GM18867 (cell line): ENCODE data around the gene PPP2R2B.

Source experiments
- ATAC-seq: cut with Tn5 transposase; IDR thresholded peaks from one replicate; pipeline ENCODE4 v1.9.1; 2021; ENCODE audit warnings: mild to moderate bottlenecking, moderate library complexity; ENCODE audit not compliant: unreplicated experiment

PPP2R2B gene

GRCh38 chr5:146878476-146879172 is at the start of gene PPP2R2B:
PPP2R2B (minus strand) TSS chr5:146878757.
- ATAC-seq = peak; percentile 69

DNA sequence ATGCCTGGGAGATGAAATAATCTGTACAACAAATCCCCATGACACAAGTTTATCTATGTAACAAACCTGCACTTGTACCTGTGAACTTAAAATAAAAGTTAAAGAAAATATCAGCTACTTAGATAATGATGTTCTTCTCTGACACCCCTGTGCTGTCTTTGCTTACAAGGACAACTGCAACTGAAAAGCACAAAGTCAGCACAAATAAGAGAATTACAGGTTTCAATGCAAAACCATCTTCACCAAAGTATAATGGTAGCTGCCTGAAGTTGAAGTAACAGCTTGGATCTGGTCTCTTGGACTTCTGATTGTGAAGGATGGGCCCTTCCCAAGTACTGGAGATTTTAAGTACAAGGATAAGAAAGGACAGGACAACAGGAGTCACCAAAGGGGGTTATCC is 45.6 kb upstream of the PPP2R2B start:
- ATAC-seq = no peak

DNA sequence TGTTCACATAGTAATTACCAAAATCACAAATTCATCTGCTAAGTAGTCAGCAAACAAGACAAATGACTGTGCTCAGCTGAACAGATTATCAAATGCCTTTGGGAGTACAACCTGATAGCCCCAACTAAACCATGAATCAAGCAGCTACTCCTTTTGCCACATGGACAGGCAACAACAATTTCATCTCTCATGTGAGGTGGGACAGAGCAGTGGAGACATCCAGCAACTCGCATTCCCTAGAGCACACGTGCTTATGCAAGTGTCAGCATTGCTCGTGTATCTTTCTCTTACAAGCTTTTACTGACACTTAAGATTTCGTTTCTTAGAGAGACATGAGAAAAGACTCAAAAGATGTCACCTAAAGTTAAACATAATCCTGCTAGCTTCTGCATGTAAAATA is 42.7 kb upstream of the PPP2R2B start:
- ATAC-seq = no peak

DNA sequence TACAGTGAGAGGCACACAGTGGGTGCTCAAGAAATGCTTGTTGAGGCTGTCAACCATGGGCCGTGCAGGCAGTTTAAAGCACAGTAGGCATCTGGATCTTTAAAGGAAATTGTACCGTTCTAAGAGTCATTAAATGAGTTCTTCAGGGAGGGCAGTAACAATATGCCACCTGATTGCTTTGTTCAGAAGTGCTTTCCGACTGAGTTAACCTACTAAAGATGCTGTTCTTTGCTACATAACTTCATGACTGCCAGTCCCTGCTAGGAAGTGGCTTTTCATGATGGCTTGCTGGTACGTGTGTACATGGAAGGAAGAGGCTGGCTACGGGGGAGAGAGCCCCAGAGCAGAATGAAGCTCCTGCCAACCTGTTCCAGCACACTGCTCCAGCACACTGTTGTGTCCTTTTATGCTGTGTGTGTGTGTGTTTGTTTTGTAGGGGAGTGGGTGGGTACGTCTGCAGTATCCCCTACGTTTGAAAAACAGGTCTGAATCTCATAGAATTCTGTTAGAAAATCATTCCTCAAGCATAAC is 41.9 kb upstream of the PPP2R2B start:
- ATAC-seq = no peak

DNA sequence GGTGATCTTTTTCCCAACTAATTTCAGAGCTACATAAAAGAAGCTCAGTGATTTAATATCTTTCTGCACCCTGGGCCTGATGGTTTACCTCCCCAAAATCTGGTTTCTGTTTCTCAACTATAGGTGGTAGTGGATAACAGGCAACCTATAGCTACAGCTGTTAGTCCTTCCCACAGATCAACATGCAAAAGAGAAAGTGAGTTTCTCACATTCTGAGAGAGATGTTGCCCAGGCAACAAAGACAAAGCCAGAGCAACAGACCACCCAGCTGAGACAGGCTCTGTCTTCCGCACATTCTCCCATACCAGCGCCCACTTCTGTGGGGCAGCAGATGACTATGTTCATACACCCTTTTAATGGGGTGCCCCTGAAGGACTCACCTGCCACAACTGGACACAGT is 40.7 kb upstream of the PPP2R2B start:
- no peak for ATAC-seq

DNA sequence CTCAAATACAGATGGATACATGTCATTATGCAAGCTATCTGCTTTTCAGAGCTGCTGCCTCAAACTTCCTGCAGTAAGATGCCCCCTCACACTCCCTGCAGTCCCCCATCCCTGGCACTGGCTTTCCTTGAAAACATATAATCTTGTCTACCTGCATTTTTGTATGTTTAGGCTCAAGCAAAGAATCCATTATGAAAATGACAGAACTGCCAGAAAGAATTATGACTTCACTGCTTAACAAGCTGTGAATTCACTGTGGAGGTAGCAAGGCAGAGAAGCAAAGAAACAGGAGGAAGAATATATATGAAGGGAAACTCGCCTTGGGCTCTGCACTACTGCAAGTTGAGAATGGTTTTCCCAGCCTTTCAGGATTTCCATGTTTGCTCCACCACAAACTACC is 39.4 kb upstream of the PPP2R2B start:
- no peak for ATAC-seq

GRCh38 chr5:146912874-146913273 is 34.3 kb upstream of the PPP2R2B start:
- ATAC-seq = no peak

DNA sequence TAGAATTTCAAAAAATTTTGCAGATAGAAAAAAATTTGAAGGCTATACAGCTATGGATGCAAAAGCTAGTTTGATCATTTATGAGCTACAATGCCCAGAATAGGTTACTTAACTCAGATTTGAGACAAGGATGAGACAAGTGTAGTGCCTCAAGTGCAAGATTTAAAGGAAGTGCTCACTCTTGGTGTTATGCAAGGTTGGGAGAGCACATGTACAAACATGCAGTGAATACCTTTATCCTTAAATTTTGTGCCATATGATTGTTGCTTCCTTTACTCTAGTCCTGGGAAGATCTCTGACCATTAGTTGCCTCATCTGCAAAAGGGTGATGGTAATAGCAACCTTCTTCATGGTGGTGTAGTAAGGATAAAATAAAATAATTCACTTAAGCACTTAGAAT is 31.7 kb upstream of the PPP2R2B start:
- no peak for ATAC-seq

DNA sequence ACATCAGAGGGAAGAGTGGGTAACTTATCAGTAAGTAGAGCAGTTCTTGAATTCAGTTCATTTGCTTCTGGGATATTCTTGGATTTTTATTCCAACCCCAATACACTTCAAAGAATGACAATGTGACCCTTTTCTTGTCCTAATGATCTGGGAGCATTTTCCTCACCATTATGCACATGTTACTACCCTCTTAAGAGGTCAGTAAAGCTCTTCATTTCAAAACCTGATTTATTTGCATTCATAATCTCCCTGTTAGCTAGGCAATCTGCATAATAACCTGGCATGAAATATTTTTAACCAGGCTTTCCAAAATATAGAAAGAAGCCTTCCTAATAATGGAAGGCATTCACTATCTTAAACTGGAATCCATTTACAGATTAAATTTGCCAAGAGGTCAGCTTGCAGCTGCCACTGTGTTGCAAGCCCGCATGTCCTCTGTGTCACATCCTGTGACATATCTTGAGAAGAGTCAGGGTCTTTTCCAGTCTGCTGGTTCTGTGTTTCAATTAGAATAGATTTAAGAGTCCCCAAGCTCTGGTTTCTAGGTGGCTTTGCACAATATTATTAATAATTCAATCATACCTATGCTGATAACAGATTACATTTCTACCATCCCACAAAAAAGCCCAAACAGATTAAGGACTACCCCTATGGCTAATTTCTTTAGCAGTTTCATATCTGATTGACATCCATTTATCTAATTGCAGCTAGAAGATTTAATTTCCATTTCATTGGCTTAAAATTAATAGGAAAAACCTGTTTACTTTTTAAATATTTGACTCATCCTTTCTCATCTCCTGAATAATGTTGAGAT is 30.9 kb upstream of the PPP2R2B start:
- no peak for ATAC-seq

- no peak for ATAC-seq
Measured at GRCh38 chr5:146906803-146907202, 28.2 kb upstream of the PPP2R2B start.

GRCh38 chr5:146904890-146905289 is 26.3 kb upstream of the PPP2R2B start:
- no peak for ATAC-seq

DNA sequence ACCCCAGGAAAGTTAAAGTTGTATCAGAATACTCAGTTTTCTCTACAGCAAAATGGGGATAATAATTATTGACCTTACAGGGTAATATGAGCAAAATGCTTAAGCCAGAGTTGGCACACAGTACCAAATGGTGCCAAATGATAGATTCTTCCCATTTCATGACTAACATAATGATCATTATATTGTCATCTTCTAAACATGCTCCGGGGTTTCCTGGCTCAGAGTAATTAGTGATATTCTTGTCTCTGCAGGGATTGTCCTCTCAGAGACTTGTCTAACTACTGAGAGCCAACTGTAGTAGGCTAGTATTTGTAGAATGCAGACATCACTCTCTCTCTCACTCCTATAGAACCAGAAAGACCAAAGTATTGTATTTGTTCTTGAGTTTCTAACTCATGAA is 25.2 kb upstream of the PPP2R2B start:
- ATAC-seq = no peak

GRCh38 chr5:146902471-146902870 is 23.9 kb upstream of the PPP2R2B start:
- ATAC-seq = no peak

DNA sequence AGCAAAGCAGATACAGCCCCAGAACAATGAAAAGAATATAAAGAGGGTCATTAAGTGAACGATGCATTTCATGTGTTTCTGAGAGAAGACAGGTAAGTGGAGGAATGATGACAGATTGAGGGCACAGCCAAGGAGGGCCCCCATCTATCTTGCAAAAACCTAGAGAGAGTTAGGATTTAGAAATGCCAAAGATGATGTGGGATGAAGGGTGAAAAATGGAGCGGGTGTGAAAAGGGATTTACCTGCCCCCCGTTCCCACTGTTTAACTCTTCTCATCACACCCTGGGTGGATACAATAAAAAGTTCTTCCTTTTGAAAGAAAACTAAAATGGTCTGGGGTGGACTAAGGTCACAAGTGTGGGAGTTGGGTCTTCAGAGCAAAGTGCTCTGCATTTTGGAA is 18.5 kb upstream of the PPP2R2B start:
- no peak for ATAC-seq

- ATAC-seq = no peak
Measured at GRCh38 chr5:146894753-146895521, 16.4 kb upstream of the PPP2R2B start.

GRCh38 chr5:146893991-146894390 is 15.4 kb upstream of the PPP2R2B start:
- no peak for ATAC-seq

DNA sequence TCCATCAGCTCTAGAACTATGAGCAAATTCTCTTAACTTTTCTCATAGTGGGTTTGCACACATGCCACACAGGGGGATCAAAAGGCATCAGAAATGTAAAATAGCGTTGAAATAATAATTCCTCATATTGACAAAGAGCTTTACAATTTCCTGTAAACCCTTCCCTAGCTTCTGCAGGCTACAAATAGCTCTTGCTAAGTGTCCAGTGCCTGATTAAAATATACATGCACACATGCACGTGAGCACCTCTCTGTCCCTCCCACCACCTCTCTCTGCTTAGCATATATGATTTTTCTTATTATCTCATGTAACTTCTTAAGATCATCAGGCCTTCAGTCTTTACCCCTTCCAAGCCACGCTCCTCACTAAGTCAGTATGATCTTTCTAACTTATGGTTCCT is 13.7 kb upstream of the PPP2R2B start:
- ATAC-seq = no peak

DNA sequence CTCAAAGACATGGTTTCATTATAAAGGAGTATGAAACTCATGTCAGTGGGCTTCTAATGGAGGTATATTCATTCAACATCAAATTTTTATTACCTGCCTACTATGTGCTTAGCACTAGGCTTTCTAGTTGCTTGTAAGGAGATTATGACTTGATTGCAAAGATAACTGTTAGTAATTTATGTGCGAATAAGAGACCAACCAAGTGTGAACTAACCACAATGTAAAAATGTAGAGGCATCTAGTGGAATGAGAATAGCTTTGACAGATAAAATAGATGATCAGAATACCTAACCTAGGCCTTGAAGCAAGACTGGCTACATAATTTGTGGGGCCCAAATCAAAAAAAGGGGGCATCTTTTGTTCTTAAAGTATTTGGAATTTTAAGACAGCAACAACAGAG is 13.0 kb upstream of the PPP2R2B start:
- ATAC-seq = no peak

DNA sequence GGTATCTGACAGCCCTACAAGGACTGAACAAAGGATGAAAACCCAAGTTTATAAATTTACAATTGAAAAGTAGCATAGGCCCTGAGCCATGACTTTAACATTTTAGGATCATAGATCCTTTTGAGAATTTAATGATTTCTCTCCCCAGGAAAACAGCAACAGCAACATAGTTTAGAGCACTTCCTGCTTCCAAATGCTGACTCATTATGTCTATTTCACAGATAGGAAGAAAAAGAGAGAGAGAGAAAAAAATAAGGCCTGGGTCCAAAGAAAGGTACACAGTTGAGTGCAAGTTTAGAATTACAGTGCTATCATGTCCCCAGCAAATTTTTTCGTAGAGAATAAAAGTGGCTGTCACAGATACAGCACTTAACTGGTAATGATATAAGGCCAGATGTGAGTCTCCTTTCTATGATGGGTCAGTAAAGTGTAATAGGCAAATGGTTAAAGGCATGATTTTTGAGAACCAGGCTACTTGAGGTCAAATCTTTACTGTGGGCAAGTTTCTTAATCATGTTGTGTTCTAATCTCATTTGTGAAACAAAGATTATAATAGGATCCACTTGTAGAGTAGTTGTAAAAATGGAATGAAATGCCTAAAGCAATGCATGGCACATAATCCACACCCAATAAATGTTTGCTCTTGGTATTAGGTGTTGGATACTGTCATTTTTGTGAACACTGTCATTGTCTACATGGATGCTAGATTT is 12.3 kb upstream of the PPP2R2B start:
- ATAC-seq = no peak

- no peak for ATAC-seq
Measured at GRCh38 chr5:146890066-146890465, 11.5 kb upstream of the PPP2R2B start.

GRCh38 chr5:146889169-146889568 is 10.6 kb upstream of the PPP2R2B start:
- no peak for ATAC-seq
